ENCODE results near the gene TWNK.

GRCh38 chr10:101003639-101004206, 16.4 kb downstream of the TWNK start:
- TF ChIP-seq CTCF (IDR thresholded peaks at IDR 0.05) (no peak), POLR2A (IDR thresholded peaks at IDR 0.05) (no peak)
